K562 (cell line): Measurements from ENCODE around the gene SYNJ2. TPM values are rescaled to one million over a fixed set of nuclear protein-coding genes. Genes with fewer than 3 reads are reported as not detected.
A peak's percentile ranks its signal among the peaks of the same experiment; 100 is the strongest.

Experiments used
- ARNT ChIP-seq, 2 experiments: fragments of 450-650 bp; IDR thresholded peaks; 2 replicates each; pipeline ENCODE4 v1.6.1; 2016; ENCODE audit warnings: mild to moderate bottlenecking in 1 of 2
- BCOR ChIP-seq: fragments of 450-650 bp; IDR thresholded peaks from 2 replicates; pipeline ENCODE4 v1.6.1; 2016
- BHLHE40 ChIP-seq: IDR thresholded peaks from 2 replicates; pipeline ENCODE4 v1.6.1; 2011; ENCODE audit warnings: low read length, improper control_type of control experiment
- CREB1 ChIP-seq, 2 experiments: sonication (generic) in 1 of 2; formaldehyde crosslinking in 1 of 2; IDR thresholded peaks; 2 replicates each; pipeline versions ENCODE4 v1.6.1 to v1.8.0; 2012 to 2022; ENCODE audit warnings: inconsistent platforms in 1 of 2, mild to moderate bottlenecking in 1 of 2, missing genetic modification reagents in 1 of 2, moderate library complexity in 1 of 2
- CSDE1 ChIP-seq, 2 experiments: fragments of 450-650 bp; IDR thresholded peaks; 2 replicates each; pipeline ENCODE4 v1.6.1; 2016; ENCODE audit warnings: mild to moderate bottlenecking in 1 of 2
- ETV6 ChIP-seq, 3 experiments: fragments of 150-350 bp in 1 of 3; sonication (generic) in 1 of 3; formaldehyde crosslinking in 1 of 3; IDR thresholded peaks; 2 replicates each; pipeline versions ENCODE4 v1.6.1 to v1.8.0; 2014 to 2022; ENCODE audit warnings: borderline replicate concordance in 2 of 3, low read depth in 2 of 3, antibody characterized with exemption in 1 of 3, low read length in 1 of 3, mild to moderate bottlenecking in 1 of 3, missing genetic modification reagents in 1 of 3
- FOXP1 ChIP-seq: sonication (generic); formaldehyde crosslinking; IDR thresholded peaks from 2 replicates; pipeline ENCODE4 v1.8.0; 2022; ENCODE audit warnings: mild to moderate bottlenecking, missing genetic modification reagents
- GTF2A2 ChIP-seq: IDR thresholded peaks from 2 replicates; pipeline ENCODE4 v1.6.1; 2016; ENCODE audit warnings: mild to moderate bottlenecking, missing genetic modification characterization, missing compliant biosample characterization
- HCFC1 ChIP-seq: IDR thresholded peaks from 2 replicates; pipeline ENCODE4 v1.6.1; 2012; ENCODE audit warnings: low read depth, low read length, improper control_type of control experiment
- HIVEP1 ChIP-seq: fragments of 250-450 bp; sonication (Bioruptor Pico); IDR thresholded peaks from 2 replicates; pipeline ENCODE4 v1.4.0; 2020; ENCODE audit warnings: mild to moderate bottlenecking
- MCM7 ChIP-seq, 2 experiments: fragments of 450-650 bp; IDR thresholded peaks; 2 replicates each; pipeline ENCODE4 v1.6.1; 2016 to 2018
- RAD51 ChIP-seq: fragments of 450-650 bp; IDR thresholded peaks from 2 replicates; pipeline ENCODE4 v1.7.1; 2016; ENCODE audit warnings: low read depth, mild to moderate bottlenecking, borderline replicate concordance
- RNF2 ChIP-seq: sonication (generic); IDR thresholded peaks from 2 replicates; pipeline ENCODE4 v1.6.1; 2016
- SAP30 ChIP-seq: fragments of 200-600 bp; sonication (generic); IDR thresholded peaks from 2 replicates; pipeline ENCODE4 v1.6.1; 2012; ENCODE audit warnings: borderline replicate concordance, low read depth, mild to moderate bottlenecking, moderate library complexity, low read length, control low read depth, inconsistent platforms; ENCODE audit not compliant: insufficient read depth, poor library complexity, severe bottlenecking
- SIN3A ChIP-seq, 2 experiments: fragments of 150-350 bp in 1 of 2; IDR thresholded peaks; 2 replicates each; pipeline ENCODE4 v1.6.1; 2011 to 2016; ENCODE audit warnings: borderline replicate concordance in 2 of 2, low read depth in 2 of 2, low read length in 2 of 2, mild to moderate bottlenecking in 2 of 2, moderate library complexity in 2 of 2; ENCODE audit not compliant: control insufficient read depth in 1 of 2
- ZBTB17 ChIP-seq: fragments of 450-650 bp; formaldehyde crosslinking; IDR thresholded peaks from 2 replicates; pipeline ENCODE4 v1.4.0; 2020; ENCODE audit warnings: mild to moderate bottlenecking
- ZNF232 ChIP-seq: sonication (generic); formaldehyde crosslinking; IDR thresholded peaks from 2 replicates; pipeline ENCODE4 v1.8.0; 2022; ENCODE audit warnings: mild to moderate bottlenecking, missing genetic modification reagents
- ZNF589 ChIP-seq: fragments of 200-800 bp; sonication (Bioruptor generic); IDR thresholded peaks from 2 replicates; pipeline ENCODE4 v1.6.1; 2016; ENCODE audit warnings: low read depth, missing genetic modification characterization, missing compliant biosample characterization
- ZNF830 ChIP-seq: fragments of 250-450 bp; sonication (Bioruptor Pico); IDR thresholded peaks from 2 replicates; pipeline ENCODE4 v1.5.0; 2021; ENCODE audit warnings: mild to moderate bottlenecking
- polyA plus RNA-seq, 8 experiments: library from polyadenylated mRNA; depleted of rRNA in 4 of 8; stranded (reverse) in 5 of 8; unstranded in 3 of 8; fragments of >200 nt; fragmentation: Nextera tagmentation in 2 of 8; fragmentation: Illumina TruSeq in 1 of 8; extraction: Ambion mirVana in 2 of 8; extraction: Trizol in 1 of 8; gene quantifications; 2 replicates each; pipeline versions ENCODE4 v1.2.1 to v1.2.3, GENCODE V29; 2011 to 2014; ENCODE audit warnings: inconsistent platforms in 1 of 8, missing spikeins in 1 of 8
- total RNA-seq, 7 experiments: library from RNA; depleted of rRNA in 6 of 7; stranded (reverse); fragments of >200 nt in 6 of 7; fragmentation: Illumina TruSeq in 2 of 7; extraction: Trizol in 2 of 7; gene quantifications; 2 replicates each; pipeline versions ENCODE4 v1.2.1 to v1.2.3, GENCODE V29; 2011 to 2021; ENCODE audit warnings: low replicate concordance in 1 of 7
- TF ChIP-seq, protein P1 (sequence below): sonication (generic); formaldehyde crosslinking; IDR thresholded peaks from 2 replicates; pipeline ENCODE4 v1.8.1; 2023; ENCODE audit warnings: mild to moderate bottlenecking, missing genetic modification reagents
- TF ChIP-seq, protein P2 (sequence below): fragments of 450-650 bp; formaldehyde crosslinking; IDR thresholded peaks from 2 replicates; pipeline ENCODE4 v1.4.0; 2020; ENCODE audit warnings: mild to moderate bottlenecking, mixed read lengths
- TF ChIP-seq, protein P3 (sequence below): fragments of 450-650 bp; IDR thresholded peaks from 2 replicates; pipeline ENCODE4 v1.6.1; 2016
- TF ChIP-seq, protein P4 (sequence below): sonication (generic); formaldehyde crosslinking; IDR thresholded peaks from 2 replicates; pipeline ENCODE4 v1.9.0; 2022; ENCODE audit warnings: mild to moderate bottlenecking, missing genetic modification reagents
- TF ChIP-seq, protein P5 (sequence below): sonication (generic); formaldehyde crosslinking; IDR thresholded peaks from 2 replicates; pipeline ENCODE4 v1.8.0; 2022; ENCODE audit warnings: missing genetic modification reagents, mild to moderate bottlenecking, moderate library complexity, borderline replicate concordance

Gene SYNJ2
- total and polyA plus RNA-seq, 9 of the 15 experiments (the other 6 are each of a cell fraction or from before 2014, with no cell fraction given) = 3.0 to 27.7 (median 17.8) TPM

DNA sequence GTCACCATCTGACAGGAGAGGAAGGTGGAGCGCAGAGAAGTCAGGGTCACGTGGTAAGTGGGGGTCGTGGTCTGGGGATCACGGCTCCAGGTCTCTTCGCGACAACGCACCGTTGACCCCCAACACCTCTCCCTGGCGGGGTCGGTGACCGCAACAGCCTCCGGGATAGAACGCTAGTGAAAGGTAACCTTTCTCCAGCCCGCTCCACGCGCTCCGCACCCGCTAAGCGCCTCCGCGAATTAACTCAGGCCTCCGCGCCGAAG lies 600 bp upstream of the SYNJ2 start (continued):
- peak; percentile 90 for TF ChIP-seq RAD51
- TF ChIP-seq ZBTB17 (CRISPR knock-in tag) = no peak
- TF ChIP-seq ETV6 (IDR thresholded peaks at IDR 0.05; ENCODE audit: borderline replicate concordance in 1 of 2, low read depth in 2 of 2, low read length in 1 of 2) = peak in 1 of 2 experiments; percentile 50; a peak in 1 of 4 replicates
- no peak for TF ChIP-seq ETV6 (CRISPR knock-in tag; IDR thresholded peaks at IDR 0.05; ENCODE audit: borderline replicate concordance)
- TF ChIP-seq SAP30 = peak; percentile 78
- 0 out of 2 replicates have a peak, but pooled peaks have one; percentile 46 for TF ChIP-seq RNF2
- TF ChIP-seq, protein P1, sequence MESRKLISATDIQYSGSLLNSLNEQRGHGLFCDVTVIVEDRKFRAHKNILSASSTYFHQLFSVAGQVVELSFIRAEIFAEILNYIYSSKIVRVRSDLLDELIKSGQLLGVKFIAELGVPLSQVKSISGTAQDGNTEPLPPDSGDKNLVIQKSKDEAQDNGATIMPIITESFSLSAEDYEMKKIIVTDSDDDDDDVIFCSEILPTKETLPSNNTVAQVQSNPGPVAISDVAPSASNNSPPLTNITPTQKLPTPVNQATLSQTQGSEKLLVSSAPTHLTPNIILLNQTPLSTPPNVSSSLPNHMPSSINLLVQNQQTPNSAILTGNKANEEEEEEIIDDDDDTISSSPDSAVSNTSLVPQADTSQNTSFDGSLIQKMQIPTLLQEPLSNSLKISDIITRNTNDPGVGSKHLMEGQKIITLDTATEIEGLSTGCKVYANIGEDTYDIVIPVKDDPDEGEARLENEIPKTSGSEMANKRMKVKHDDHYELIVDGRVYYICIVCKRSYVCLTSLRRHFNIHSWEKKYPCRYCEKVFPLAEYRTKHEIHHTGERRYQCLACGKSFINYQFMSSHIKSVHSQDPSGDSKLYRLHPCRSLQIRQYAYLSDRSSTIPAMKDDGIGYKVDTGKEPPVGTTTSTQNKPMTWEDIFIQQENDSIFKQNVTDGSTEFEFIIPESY (CRISPR knock-in tag) = peak; percentile 18; the same call in 1 of the 2 replicates
- TF ChIP-seq, protein P2, sequence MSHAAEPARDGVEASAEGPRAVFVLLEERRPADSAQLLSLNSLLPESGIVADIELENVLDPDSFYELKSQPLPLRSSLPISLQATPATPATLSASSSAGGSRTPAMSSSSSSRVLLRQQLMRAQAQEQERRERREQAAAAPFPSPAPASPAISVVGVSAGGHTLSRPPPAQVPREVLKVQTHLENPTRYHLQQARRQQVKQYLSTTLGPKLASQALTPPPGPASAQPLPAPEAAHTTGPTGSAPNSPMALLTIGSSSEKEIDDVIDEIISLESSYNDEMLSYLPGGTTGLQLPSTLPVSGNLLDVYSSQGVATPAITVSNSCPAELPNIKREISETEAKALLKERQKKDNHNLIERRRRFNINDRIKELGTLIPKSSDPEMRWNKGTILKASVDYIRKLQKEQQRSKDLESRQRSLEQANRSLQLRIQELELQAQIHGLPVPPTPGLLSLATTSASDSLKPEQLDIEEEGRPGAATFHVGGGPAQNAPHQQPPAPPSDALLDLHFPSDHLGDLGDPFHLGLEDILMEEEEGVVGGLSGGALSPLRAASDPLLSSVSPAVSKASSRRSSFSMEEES (CRISPR knock-in tag) = peak; percentile 93
- TF ChIP-seq HCFC1 = no peak
- TF ChIP-seq GTF2A2 (tag) = no peak
- TF ChIP-seq ZNF830 = no peak
- TF ChIP-seq ZNF232 (CRISPR knock-in tag) = no peak
- TF ChIP-seq SIN3A (IDR thresholded peaks at IDR 0.05; ENCODE audit: borderline replicate concordance in 2 of 2, control insufficient read depth in 1 of 2, low read depth in 2 of 2, low read length in 2 of 2) = peak in 1 of 2 experiments; percentile 91; a peak in 1 of 4 replicates
- TF ChIP-seq ARNT (IDR thresholded peaks at IDR 0.05) = no peak; a peak in 1 of 4 replicates
- TF ChIP-seq, protein P3, sequence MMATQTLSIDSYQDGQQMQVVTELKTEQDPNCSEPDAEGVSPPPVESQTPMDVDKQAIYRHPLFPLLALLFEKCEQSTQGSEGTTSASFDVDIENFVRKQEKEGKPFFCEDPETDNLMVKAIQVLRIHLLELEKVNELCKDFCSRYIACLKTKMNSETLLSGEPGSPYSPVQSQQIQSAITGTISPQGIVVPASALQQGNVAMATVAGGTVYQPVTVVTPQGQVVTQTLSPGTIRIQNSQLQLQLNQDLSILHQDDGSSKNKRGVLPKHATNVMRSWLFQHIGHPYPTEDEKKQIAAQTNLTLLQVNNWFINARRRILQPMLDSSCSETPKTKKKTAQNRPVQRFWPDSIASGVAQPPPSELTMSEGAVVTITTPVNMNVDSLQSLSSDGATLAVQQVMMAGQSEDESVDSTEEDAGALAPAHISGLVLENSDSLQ = 0 out of 2 replicates have a peak, but pooled peaks have one; percentile 41
- TF ChIP-seq MCM7 (IDR thresholded peaks at IDR 0.05) = no peak
- TF ChIP-seq, protein P4, sequence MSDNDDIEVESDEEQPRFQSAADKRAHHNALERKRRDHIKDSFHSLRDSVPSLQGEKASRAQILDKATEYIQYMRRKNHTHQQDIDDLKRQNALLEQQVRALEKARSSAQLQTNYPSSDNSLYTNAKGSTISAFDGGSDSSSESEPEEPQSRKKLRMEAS (CRISPR knock-in tag) = peak; percentile 76
- no peak for TF ChIP-seq BHLHE40
- peak; percentile 52; the same call in 1 of the 2 replicates for TF ChIP-seq BCOR
- TF ChIP-seq CSDE1 (IDR thresholded peaks at IDR 0.05) = no peak
- peak; percentile 80; the same call in 1 of the 2 replicates for TF ChIP-seq FOXP1 (CRISPR knock-in tag)
- TF ChIP-seq CREB1 (IDR thresholded peaks at IDR 0.05) = no peak
- TF ChIP-seq CREB1 (CRISPR knock-in tag; IDR thresholded peaks at IDR 0.05) = peak; percentile 49; the same call in 1 of the 2 replicates
- no peak for TF ChIP-seq ZNF589 (CRISPR knock-in tag)
- no peak for TF ChIP-seq HIVEP1 (CRISPR knock-in tag)
- TF ChIP-seq, protein P5, sequence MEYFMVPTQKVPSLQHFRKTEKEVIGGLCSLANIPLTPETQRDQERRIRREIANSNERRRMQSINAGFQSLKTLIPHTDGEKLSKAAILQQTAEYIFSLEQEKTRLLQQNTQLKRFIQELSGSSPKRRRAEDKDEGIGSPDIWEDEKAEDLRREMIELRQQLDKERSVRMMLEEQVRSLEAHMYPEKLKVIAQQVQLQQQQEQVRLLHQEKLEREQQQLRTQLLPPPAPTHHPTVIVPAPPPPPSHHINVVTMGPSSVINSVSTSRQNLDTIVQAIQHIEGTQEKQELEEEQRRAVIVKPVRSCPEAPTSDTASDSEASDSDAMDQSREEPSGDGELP (CRISPR knock-in tag) = peak; percentile 83; the same call in 1 of the 2 replicates
- TF ChIP-seq, all 486 proteins: peak for 57
